ENCODE results near the gene URB1. TPM values are rescaled to one million over a fixed set of nuclear protein-coding genes. Genes with fewer than 3 reads are reported as not detected.
A peak's percentile ranks its signal among the peaks of the same experiment; 100 is the strongest.
"Not testable (repeated sequence)": the region's sequence is repeated elsewhere in the genome, so short reads cannot be mapped to it uniquely, and the experiment has no call there.

The URB1 gene
- total RNA-seq, 4 donors from 2014 or later, result 23.3 to 37.4 (median 24.9) TPM

- 11 to 12% methylated on average over 5 of the region's 5 CpGs for WGBS, 2 donors
- no peak overlapping the region for H3K4me3 ChIP-seq (ENCODE audit: low read depth, poor library complexity, severe bottlenecking)
- peak in 1 of 2 donors; percentile 56 for DNase-seq (ENCODE audit: low spot score in 2 of 2)
- no peak for TF ChIP-seq POLR2A (IDR thresholded peaks at IDR 0.05)
- TF ChIP-seq, protein P1, sequence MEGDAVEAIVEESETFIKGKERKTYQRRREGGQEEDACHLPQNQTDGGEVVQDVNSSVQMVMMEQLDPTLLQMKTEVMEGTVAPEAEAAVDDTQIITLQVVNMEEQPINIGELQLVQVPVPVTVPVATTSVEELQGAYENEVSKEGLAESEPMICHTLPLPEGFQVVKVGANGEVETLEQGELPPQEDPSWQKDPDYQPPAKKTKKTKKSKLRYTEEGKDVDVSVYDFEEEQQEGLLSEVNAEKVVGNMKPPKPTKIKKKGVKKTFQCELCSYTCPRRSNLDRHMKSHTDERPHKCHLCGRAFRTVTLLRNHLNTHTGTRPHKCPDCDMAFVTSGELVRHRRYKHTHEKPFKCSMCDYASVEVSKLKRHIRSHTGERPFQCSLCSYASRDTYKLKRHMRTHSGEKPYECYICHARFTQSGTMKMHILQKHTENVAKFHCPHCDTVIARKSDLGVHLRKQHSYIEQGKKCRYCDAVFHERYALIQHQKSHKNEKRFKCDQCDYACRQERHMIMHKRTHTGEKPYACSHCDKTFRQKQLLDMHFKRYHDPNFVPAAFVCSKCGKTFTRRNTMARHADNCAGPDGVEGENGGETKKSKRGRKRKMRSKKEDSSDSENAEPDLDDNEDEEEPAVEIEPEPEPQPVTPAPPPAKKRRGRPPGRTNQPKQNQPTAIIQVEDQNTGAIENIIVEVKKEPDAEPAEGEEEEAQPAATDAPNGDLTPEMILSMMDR (IDR thresholded peaks at IDR 0.05), result peak in 1 of 3 donors; percentile 30
- intact Hi-C loops (cut with DNase I; ENCODE audit: low total_unique reads), result loop anchor here (10.0 kb wide), 1 partner anchor 202 kb away; no protein-coding TSS in a partner anchor
These were observed 10.5 kb upstream of the URB1 start for GRCh38 chr21:32403201-32403777.

DNA sequence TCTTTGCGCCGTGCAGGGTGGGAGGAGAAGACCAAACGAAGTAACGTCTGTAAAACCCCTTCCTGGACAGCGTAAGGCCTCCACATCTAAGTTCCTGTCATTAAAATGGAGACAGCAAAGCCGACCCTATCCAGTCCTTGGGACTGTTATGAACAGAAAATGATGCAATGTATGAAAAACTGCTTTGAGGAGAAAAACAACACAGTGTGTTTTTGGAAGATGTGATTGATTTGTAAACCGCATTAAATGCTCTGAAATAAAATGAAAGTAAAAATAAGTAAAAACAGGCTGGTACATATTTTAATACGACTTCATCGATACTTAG lies 827 bp upstream of the URB1 start:
- no peak for TF ChIP-seq POLR2A (IDR thresholded peaks at IDR 0.05)
- TF ChIP-seq, protein P1 (IDR thresholded peaks at IDR 0.05), result no peak
- DNase-seq (ENCODE audit: low spot score in 2 of 2), result no peak
- H3K4me3 ChIP-seq (ENCODE audit: low read depth, poor library complexity, severe bottlenecking), result peak overlapping the region; percentile 91
- 54 to 58% methylated on average over 9 of the region's 9 CpGs for WGBS, 2 donors
- intact Hi-C loops (cut with DNase I; ENCODE audit: low total_unique reads), result no loop called here

DNA sequence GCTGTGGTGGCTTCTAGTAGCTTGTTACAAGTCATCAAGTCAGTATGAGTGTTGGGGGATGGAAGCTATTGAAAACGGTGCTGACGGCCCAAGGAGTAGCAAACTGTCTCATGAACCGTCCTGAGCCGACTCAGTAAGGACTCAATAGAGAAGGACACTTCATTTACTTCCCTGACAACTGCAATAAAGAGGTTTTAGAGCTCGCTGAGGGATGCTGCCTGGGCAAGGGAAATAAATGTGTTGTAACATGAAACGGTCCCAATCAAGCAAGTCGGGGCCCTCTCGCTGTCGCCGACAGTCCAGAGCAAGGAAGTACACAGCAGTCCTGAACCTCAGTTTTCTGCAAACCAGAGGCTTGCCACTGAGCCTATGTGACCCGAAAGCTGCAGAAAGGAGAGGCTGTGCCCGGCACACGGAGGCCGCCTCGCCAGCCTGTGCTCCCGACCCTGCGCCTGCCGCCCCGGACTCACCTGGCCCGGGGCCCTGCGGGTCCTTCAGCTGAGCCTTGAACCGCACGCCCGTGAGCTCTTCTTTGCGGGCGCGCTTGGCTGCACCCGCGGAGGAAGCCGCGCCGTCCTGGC lies 423 bp downstream of the URB1 start:
- intact Hi-C loops (cut with DNase I; ENCODE audit: low total_unique reads), result no loop called here
- WGBS, 2 donors, result 0 to 1% methylated on average over 13 to 20 of the region's 32 CpGs
- peak overlapping the region; percentile 91 for H3K4me3 ChIP-seq (ENCODE audit: low read depth, poor library complexity, severe bottlenecking)
- DNase-seq (ENCODE audit: low spot score in 2 of 2), result no peak
- TF ChIP-seq, protein P1 (IDR thresholded peaks at IDR 0.05), result no peak
- TF ChIP-seq POLR2A (IDR thresholded peaks at IDR 0.05), result no peak

DNA sequence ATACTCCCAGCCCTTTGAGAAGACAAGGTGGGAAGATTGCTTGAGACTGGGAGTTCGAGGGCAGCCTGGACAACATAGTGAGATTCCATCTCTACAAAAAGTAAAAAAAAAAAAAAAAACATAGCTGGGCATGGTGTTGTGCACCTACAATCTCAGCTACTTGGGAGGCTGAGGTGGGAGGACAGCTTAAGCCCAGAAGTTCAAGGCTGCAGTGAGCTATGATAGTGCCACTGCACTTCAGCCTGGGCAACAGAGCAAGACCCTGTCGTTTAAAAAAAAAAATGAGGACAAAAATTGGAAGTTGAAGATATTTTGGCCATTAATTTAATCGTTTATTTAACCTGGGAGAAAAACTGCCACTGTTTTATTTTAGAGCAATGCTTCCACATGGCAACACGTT lies 1.1 kb downstream of the URB1 start:
- intact Hi-C loops (cut with DNase I; ENCODE audit: low total_unique reads), result no loop called here
- DNase-seq (ENCODE audit: low spot score in 2 of 2), result no peak
- TF ChIP-seq, protein P1 (IDR thresholded peaks at IDR 0.05), result no peak
- no peak for TF ChIP-seq POLR2A (IDR thresholded peaks at IDR 0.05)
- WGBS, 2 donors, result 61 to 63% methylated on average over 4 of the region's 4 CpGs
- H3K4me3 ChIP-seq (ENCODE audit: low read depth, poor library complexity, severe bottlenecking), result peak overlapping the region; percentile 91

- 91 to 94% methylated on average over 10 to 11 of the region's 11 CpGs for WGBS, 2 donors
- intact Hi-C loops (cut with DNase I; ENCODE audit: low total_unique reads); DNase-seq (ENCODE audit: low spot score in 2 of 2); H3K4me3 ChIP-seq (ENCODE audit: low read depth, poor library complexity, severe bottlenecking): not testable (repeated sequence)
These were observed 2.1 kb downstream of the URB1 start for GRCh38 chr21:32390537-32391224.

- intact Hi-C loops (cut with DNase I; ENCODE audit: low total_unique reads), result loop anchor here (10.0 kb wide), 1 partner anchor 205 kb away; no protein-coding TSS in a partner anchor
- TF ChIP-seq, protein P1 (IDR thresholded peaks at IDR 0.05), result no peak
- TF ChIP-seq POLR2A (IDR thresholded peaks at IDR 0.05), result no peak
- DNase-seq (ENCODE audit: low spot score in 2 of 2), result no peak
- 67 to 69% methylated on average over 5 of the region's 5 CpGs for WGBS, 2 donors
- H3K4me3 ChIP-seq (ENCODE audit: low read depth, poor library complexity, severe bottlenecking), result no peak overlapping the region
These were observed 3.3 kb downstream of the URB1 start for GRCh38 chr21:32389337-32390015.

Measured in lower leg skin (tissue), 4 donors.